GM12892 (cell line): ENCODE data around the gene SLC66A1.

Experiments used
- POLR2A ChIP-seq: IDR thresholded peaks from 2 replicates; pipeline ENCODE4 v1.6.1; 2011; ENCODE audit warnings: low read depth, low read length, control low read depth
- POLR2AphosphoS5 ChIP-seq: IDR thresholded peaks from 2 replicates; pipeline ENCODE4 v1.6.1; 2011; ENCODE audit warnings: low read depth, low read length, control low read depth

DNA sequence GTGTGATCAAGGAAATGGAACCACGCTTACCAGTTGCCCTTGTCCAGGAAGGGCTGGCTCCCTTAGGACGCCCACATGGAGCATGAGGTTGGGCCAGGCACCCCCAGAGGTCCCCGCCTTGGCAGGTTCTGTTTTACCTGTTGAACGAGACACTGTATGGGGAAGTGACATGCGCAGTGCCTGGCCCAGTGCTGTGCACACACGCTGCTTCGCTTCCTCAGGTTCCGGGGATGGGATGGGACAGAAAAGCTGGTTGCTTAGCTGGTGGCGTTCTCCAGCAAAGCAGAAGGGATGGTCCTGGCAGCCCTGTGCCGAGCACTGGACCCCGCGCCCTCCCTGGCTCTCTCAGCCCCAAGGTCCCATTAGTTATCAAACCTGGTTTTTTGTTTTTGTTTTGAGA is 20.7 kb downstream of the SLC66A1 start:
- TF ChIP-seq POLR2AphosphoS5 (no peak), POLR2A (no peak)
